Measurements from ENCODE around the gene SMIM35.

The SMIM35 gene

DNA sequence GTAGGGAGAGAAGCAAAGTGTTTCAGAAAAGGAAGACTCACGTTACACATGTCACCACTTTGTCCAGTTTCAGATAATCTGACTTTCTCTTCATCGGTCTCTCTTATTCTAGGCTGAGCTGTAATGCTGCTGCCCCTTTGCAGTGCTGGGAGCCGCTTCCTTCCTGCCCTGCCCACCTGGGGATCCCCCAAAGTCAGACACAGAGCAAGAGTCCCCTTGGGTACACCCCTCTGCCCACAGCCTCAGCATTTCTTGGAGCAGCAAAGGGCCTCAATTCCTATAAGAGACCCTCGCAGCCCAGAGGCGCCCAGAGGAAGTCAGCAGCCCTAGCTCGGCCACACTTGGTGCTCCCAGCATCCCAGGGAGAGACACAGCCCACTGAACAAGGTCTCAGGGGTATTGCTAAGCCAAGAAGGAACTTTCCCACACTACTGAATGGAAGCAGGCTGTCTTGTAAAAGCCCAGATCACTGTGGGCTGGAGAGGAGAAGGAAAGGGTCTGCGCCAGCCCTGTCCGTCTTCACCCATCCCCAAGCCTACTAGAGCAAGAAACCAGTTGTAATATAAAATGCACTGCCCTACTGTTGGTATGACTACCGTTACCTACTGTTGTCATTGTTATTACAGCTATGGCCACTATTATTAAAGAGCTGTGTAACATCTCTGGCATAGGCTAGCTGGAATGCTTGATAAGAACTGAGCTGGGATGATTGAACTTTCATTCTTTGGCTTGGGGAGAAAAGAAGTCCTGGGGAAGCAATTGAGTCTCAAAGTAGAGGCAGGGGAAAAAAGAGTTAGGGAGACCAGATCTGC is 31.2 kb upstream of the SMIM35 start:
- Mint-ChIP-seq H3K27me3 (peaks cover 14% of the 10 kb centered on the region), H3K4me3 (no peak overlapping the region), H3K9me3 (no peaks in the 10 kb centered on the region), H3K27ac (no peak overlapping the region), H3K36me3 (ENCODE audit: low read depth) (no peaks in the 10 kb centered on the region), H3K4me1 (ENCODE audit: low read depth) (peaks cover 4% of the 10 kb centered on the region)

DNA sequence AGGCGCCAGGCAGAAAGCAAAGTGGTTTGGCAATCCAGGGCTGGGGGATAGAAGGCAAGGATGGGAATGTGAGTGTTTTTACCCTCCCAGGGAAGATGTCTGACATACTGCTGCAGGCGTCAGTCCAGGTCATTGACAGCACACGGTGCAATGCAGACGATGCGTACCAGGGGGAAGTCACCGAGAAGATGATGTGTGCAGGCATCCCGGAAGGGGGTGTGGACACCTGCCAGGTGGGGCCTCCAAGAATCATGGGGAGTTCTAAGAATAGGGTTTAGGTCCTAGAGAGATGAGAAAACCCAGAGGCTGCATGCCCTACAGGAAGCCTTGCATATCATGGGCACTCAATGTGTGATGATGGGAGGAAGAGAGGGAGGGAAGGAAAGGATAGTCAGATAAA is 28.3 kb upstream of the SMIM35 start:
- no peaks in the 10 kb centered on the region for H3K9me3 Mint-ChIP-seq
- H3K4me1 Mint-ChIP-seq (ENCODE audit: low read depth) = peaks cover 4% of the 10 kb centered on the region
- no peaks in the 10 kb centered on the region for H3K36me3 Mint-ChIP-seq (ENCODE audit: low read depth)
- no peak overlapping the region for H3K4me3 Mint-ChIP-seq
- H3K27ac Mint-ChIP-seq = no peak overlapping the region
- H3K27me3 Mint-ChIP-seq = peaks cover 14% of the 10 kb centered on the region

DNA sequence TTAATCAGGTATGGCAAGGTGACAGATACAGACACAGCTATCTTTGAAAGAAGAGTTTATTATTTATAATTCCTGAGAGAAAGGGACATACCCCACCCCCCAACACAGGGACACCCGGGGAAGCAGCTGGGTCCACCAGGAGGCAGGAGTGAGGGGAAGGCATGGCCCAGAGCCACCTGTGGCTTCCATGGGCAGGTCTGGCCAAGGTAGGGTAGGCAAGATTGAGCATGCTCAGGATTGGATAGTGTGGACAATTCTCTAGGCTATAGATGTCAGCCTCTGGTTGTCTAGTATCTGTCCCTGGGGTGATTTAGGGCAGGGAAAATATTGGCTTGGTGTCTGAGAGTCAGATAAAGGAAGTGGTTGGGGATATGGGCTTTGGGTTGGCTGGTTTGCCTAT is 27.5 kb upstream of the SMIM35 start:
- Mint-ChIP-seq H3K27ac (no peak overlapping the region), H3K27me3 (peaks cover 12% of the 10 kb centered on the region), H3K4me3 (no peak overlapping the region), H3K9me3 (no peaks in the 10 kb centered on the region), H3K36me3 (ENCODE audit: low read depth) (no peaks in the 10 kb centered on the region), H3K4me1 (ENCODE audit: low read depth) (peaks cover 4% of the 10 kb centered on the region)

DNA sequence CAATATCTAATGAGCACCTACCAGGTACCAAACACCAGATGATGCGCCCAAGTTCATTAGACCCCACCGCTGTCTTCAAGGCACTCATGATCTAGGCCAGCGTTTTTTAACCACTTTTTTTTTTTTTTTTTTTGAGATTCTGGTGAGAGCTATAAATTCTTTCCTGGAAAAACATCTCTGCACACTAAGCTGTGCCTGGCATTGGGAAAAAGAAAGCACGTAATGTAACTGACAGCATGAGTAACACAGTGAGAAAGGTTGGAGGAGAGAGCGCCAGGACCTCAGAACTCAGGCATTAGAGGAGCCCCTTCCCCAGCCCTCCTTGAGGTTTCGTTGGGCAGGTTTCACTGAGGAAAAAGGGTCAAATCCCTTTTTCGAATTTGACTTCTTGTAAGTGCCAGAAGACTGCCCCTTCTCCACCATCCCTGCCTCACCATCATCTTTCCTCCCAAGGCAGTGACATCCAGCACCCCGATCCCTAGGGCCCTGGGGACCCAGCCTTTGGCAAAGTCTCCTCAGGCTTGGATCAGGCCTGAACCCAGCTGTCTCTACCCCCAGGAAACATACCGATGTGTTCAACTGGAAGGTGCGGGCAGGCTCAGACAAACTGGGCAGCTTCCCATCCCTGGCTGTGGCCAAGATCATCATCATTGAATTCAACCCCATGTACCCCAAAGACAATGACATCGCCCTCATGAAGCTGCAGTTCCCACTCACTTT is 26.1 kb upstream of the SMIM35 start:
- Mint-ChIP-seq H3K4me1 (ENCODE audit: low read depth) (peaks cover 2% of the 10 kb centered on the region), H3K27me3 (peaks cover 4% of the 10 kb centered on the region), H3K36me3 (ENCODE audit: low read depth) (no peaks in the 10 kb centered on the region), H3K4me3 (no peak overlapping the region), H3K27ac (no peak overlapping the region), H3K9me3 (no peaks in the 10 kb centered on the region)

DNA sequence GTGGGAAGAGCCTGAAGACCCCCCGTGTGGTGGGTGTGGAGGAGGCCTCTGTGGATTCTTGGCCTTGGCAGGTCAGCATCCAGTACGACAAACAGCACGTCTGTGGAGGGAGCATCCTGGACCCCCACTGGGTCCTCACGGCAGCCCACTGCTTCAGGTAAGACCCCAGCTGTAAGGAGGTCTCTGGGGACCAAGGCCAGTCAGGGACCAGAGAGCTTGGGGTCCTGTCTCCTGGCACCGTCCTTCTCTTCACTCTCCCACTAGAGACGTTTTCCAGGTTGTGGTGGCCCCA is 24.9 kb upstream of the SMIM35 start:
- Mint-ChIP-seq H3K9me3 (no peaks in the 10 kb centered on the region), H3K4me3 (no peak overlapping the region), H3K27ac (no peak overlapping the region), H3K4me1 (ENCODE audit: low read depth) (no peaks in the 10 kb centered on the region), H3K36me3 (ENCODE audit: low read depth) (no peaks in the 10 kb centered on the region), H3K27me3 (peaks cover 4% of the 10 kb centered on the region)

DNA sequence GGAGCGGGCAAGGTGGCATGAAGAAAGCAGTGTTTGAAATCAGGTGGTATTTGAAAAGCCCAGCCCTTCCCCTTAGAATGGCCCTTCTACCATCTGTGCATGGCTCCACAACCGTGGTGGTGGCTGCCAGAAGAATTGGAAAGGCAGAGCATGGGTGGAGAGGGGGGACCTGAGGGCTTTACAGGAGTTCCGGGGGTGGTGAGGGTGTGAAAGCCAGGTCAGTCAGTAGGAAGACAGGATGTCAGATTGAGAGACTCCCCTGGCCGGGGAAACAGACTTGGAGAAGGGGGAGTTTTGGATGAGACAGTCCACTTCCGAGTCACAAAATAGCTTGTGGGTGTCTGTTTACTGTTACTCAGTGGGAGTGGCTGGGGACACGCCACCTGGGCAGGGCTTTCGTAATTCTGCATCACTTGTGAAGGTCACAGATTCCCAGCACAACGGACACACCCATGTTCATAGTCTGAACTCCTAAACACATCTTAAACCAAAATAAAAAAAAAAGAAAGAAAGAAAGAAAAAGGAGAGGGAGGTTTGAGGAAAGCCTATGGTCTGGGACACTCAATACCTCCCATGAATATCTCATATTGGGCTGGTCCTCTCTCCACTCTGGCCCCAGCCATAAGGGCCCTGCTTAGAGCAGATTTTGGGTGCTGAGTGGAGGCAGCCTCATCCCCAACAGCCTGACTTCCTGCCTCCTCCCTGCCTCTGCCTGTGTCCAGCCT is 24.4 kb upstream of the SMIM35 start:
- no peaks in the 10 kb centered on the region for H3K36me3 Mint-ChIP-seq (ENCODE audit: low read depth)
- H3K27me3 Mint-ChIP-seq = peaks cover 4% of the 10 kb centered on the region
- no peak overlapping the region for H3K4me3 Mint-ChIP-seq
- H3K9me3 Mint-ChIP-seq = no peaks in the 10 kb centered on the region
- H3K4me1 Mint-ChIP-seq (ENCODE audit: low read depth) = no peaks in the 10 kb centered on the region
- H3K27ac Mint-ChIP-seq = no peak overlapping the region

DNA sequence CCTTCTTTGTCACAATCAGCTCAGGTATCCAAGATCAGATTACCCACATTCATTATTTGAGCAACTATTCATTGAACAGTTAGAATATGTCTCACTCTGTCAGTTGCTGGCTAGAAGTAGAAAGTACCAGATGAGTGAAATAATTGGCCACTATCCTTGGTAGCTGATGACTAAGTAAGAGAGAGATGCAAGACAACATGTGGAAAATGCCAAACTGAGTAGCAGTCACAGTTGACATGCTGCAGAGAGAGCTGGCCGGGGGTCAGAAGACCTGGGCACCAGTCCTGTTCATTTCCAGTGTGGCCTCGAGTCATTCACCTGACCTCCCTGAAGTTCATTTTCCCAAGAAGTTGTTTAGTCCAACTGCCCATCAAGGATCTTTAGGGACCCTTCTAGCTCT is 22.5 kb upstream of the SMIM35 start:
- H3K36me3 Mint-ChIP-seq (ENCODE audit: low read depth) = no peaks in the 10 kb centered on the region
- H3K27me3 Mint-ChIP-seq = no peaks in the 10 kb centered on the region
- no peak overlapping the region for H3K4me3 Mint-ChIP-seq
- H3K4me1 Mint-ChIP-seq (ENCODE audit: low read depth) = no peaks in the 10 kb centered on the region
- no peak overlapping the region for H3K27ac Mint-ChIP-seq
- no peaks in the 10 kb centered on the region for H3K9me3 Mint-ChIP-seq

DNA sequence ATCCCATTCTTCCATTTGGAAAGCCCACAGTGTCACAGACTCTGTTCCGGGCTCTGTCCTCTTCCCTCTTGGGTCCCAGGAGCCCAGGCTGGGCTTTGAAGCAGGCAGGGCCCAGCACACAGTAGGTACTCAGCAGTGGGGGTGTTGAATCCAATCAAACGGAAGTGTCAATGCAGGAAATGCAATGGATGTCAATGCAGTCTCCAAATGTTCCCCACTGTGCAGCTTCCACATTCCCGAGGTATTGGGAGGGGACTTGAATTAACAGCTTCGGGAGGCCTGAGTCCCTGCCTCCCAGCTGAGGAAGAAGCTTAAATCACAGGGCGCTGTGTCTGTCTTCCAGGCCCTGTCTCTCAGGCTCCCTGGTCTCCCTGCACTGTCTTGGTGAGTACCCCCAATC is 21.8 kb upstream of the SMIM35 start:
- Mint-ChIP-seq H3K4me1 (ENCODE audit: low read depth) (no peaks in the 10 kb centered on the region), H3K9me3 (no peaks in the 10 kb centered on the region), H3K4me3 (no peak overlapping the region), H3K27ac (no peak overlapping the region), H3K27me3 (no peaks in the 10 kb centered on the region), H3K36me3 (ENCODE audit: low read depth) (no peaks in the 10 kb centered on the region)

DNA sequence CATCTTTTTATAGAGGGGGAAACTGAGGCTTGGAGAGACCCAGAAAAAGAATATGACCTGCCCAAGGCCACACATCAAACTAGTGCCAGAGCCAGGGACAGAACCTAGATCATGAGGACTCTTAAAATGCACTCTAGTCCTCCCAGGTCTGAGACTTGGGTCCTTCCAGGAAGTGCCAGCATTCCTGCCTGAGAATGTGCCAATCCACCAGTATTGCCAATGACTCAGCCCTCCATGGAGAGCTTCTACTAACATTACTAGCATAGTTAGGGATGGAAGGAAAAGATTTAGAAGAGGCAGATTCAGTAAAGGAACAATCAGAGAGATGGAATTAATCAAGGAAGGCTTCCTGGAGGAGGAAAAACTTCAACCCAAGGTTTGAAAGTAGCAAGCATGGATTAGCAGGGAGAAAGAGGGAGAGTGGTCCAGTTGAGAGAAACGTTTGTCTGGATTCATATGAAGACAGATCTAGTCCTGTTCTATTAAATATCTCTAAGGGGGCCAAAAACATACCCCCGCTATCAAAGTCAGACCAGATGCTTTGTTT is 20.1 kb upstream of the SMIM35 start:
- no peak overlapping the region for H3K27ac Mint-ChIP-seq
- no peaks in the 10 kb centered on the region for H3K9me3 Mint-ChIP-seq
- H3K4me1 Mint-ChIP-seq (ENCODE audit: low read depth) = no peaks in the 10 kb centered on the region
- H3K4me3 Mint-ChIP-seq = no peak overlapping the region
- H3K27me3 Mint-ChIP-seq = no peaks in the 10 kb centered on the region
- no peaks in the 10 kb centered on the region for H3K36me3 Mint-ChIP-seq (ENCODE audit: low read depth)

DNA sequence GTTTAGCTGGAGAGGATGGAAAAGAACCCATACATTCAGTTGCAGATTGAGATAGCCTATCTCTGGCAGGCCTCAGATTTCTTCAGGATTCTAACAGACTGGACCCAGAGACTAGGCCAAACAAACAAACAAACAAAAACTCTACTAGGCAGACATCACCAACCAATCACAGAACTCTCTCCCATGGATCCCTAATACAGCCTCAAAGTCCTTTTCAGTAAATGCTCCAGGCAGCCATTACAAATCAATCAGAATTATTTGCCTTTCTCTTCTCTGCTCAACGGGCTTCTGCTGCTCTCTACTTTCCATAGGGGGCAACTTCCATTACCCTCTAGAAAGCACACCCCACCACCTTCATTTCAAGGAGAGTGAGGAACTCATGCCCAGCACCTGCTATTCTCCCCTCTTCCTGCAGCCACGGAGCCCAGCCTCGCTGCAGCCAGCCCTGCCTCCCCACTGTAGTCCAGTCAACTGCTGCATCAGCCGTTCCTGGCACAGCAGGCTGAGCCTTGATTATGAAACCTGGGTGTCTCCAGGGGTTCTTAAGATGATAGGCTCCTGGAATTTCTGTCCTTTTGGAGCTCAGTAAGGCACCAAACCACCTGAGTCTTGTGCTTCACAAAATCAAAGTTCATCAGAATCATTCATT is 19.0 kb upstream of the SMIM35 start:
- no peaks in the 10 kb centered on the region for H3K4me1 Mint-ChIP-seq (ENCODE audit: low read depth)
- no peak overlapping the region for H3K4me3 Mint-ChIP-seq
- H3K36me3 Mint-ChIP-seq (ENCODE audit: low read depth) = no peaks in the 10 kb centered on the region
- no peaks in the 10 kb centered on the region for H3K9me3 Mint-ChIP-seq
- peaks cover 2% of the 10 kb centered on the region for H3K27me3 Mint-ChIP-seq
- no peak overlapping the region for H3K27ac Mint-ChIP-seq

DNA sequence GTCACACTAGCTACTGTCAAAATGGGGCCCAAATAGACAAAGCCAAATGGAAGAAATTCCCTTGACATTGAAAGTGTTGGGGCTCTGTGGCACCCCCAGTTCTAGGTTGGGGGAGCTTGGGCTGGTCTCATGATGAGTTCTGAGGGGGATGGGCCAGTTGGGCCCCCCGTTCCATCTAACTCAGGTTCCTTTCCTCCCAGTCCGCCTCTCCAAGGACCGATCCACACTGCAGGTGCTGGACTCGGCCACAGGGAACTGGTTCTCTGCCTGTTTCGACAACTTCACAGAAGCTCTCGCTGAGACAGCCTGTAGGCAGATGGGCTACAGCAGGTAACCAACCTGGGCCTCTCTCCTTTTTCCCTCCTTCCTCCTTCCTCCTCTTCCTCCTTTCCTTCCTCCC is 17.7 kb upstream of the SMIM35 start:
- Mint-ChIP-seq H3K27ac (no peak overlapping the region), H3K9me3 (no peaks in the 10 kb centered on the region), H3K36me3 (ENCODE audit: low read depth) (no peaks in the 10 kb centered on the region), H3K4me1 (ENCODE audit: low read depth) (no peaks in the 10 kb centered on the region), H3K27me3 (peaks cover 2% of the 10 kb centered on the region), H3K4me3 (no peak overlapping the region)

DNA sequence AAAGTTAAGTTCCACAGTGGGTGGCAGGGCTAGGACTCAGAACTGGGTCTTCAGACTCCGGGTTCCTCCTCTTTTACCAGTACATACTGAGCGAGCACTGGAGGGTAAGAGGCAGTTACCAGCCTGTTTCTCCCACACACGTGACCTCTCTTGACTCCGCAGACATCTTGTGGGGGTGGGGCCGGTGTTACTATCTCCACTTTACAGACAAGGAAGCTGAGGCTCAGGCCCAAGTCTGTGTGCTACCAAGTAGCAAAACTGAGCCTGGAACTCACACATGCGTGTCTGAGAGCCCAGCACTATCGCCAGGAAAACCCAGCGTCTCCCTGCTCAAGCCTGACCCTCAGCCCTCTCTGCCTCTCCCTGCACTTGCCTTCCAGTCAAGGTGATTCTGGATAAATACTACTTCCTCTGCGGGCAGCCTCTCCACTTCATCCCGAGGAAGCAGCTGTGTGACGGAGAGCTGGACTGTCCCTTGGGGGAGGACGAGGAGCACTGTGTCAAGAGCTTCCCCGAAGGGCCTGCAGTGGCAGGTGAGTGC is 16.0 kb upstream of the SMIM35 start:
- H3K36me3 Mint-ChIP-seq (ENCODE audit: low read depth) = no peaks in the 10 kb centered on the region
- no peak overlapping the region for H3K4me3 Mint-ChIP-seq
- no peaks in the 10 kb centered on the region for H3K9me3 Mint-ChIP-seq
- peaks cover 2% of the 10 kb centered on the region for H3K27me3 Mint-ChIP-seq
- H3K4me1 Mint-ChIP-seq (ENCODE audit: low read depth) = no peaks in the 10 kb centered on the region
- H3K27ac Mint-ChIP-seq = no peak overlapping the region

DNA sequence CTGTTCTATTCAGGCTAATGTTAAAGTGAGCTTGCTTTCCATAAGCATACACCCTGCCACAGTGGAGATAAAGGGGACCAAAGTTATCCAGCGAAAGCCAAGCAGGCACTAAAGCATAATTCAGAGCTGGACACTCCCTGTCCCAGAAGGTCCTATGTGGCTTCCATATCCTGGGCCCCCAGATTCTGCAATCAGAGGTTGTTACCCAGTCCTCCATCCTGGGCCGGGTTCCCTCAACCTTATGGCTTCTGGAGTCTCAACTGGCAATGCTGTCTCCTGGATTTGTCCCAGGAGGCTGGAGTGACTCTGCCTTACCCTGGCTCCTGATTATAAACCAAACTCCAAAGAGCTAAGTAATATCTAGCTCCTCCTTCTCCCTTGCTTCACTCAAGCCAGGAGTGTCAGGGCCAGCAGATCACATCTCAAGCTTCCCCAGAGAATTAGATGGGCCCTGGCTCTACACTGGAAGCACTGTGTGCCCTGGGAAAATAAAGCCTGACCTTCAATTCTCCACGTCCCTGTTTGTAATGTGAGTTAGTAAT is 14.0 kb upstream of the SMIM35 start:
- Mint-ChIP-seq H3K4me1 (ENCODE audit: low read depth) (no peaks in the 10 kb centered on the region), H3K9me3 (no peaks in the 10 kb centered on the region)

DNA sequence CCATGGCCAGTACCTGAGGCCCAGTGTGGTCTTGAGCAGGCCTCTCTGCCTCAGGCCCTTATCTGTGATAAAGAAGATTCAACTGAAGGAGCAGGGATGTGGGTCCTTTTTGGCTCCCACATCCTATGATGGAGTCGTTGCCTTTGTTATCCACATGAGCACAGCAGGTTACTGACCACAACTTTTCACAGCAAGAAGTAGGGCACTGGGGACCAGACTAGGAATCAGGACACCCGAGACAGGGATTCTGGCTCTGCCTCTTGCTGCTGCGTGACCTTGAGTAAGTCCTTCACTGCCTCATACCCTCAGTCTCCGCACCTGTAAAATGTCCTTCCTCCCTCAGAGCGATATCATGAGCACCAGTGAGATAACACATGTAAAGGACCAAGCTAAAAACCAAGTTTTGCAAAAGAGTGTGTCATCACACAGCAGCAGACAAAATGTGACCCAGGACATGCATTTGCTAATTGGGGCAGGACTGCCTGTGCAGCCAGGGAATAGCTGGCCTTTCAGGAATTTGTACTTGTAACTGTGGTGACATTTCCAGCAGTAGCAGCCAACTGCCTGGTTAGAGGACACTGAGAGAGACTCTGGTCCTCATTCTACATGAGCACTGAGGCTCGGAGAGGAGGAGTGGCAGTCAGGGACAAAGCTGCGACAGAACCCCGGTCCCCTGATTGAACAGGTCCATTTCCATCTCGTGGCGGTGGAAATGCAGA is 13.2 kb upstream of the SMIM35 start:
- Mint-ChIP-seq H3K4me3 (no peak overlapping the region), H3K36me3 (ENCODE audit: low read depth) (no peaks in the 10 kb centered on the region), H3K4me1 (ENCODE audit: low read depth) (no peaks in the 10 kb centered on the region), H3K9me3 (no peaks in the 10 kb centered on the region), H3K27ac (no peak overlapping the region), H3K27me3 (peaks cover 2% of the 10 kb centered on the region)

More for the DNA sequence above, 14.0 kb upstream of the SMIM35 start:
- H3K36me3 Mint-ChIP-seq (ENCODE audit: low read depth) = no peaks in the 10 kb centered on the region
- H3K27ac Mint-ChIP-seq = no peak overlapping the region
- H3K4me3 Mint-ChIP-seq = no peak overlapping the region
- peaks cover 2% of the 10 kb centered on the region for H3K27me3 Mint-ChIP-seq

Measured in stimulated activated naive CD8-positive, alpha-beta T cell treated with anti-CD3 and anti-CD28 coated beads, Interleukin-15, Interleukin-2, amounts not matched to agents 100 ng/mL and 50 ng/mL, for 24 hours (primary cell).